Measurements from ENCODE around the gene KLC1.
"Not testable (repeated sequence)": the region's sequence is repeated elsewhere in the genome, so short reads cannot be mapped to it uniquely, and the experiment has no call there.

KLC1 gene

GRCh38 chr14:103691655-103692054 is 62.6 kb downstream of the KLC1 start:
- not testable (repeated sequence) for DNase-seq (ENCODE audit: low spot score)

- no peak for DNase-seq (ENCODE audit: low spot score)
Measured at GRCh38 chr14:103692159-103692558, 63.1 kb downstream of the KLC1 start.

- DNase-seq (ENCODE audit: low spot score): no peak
Measured at GRCh38 chr14:103692871-103693270, 63.9 kb downstream of the KLC1 start.

GRCh38 chr14:103693515-103693914 is 64.5 kb downstream of the KLC1 start:
- no peak for DNase-seq (ENCODE audit: low spot score)

- no peak for DNase-seq (ENCODE audit: low spot score)
Measured at GRCh38 chr14:103694572-103695026, 65.6 kb downstream of the KLC1 start.

- no peak for DNase-seq (ENCODE audit: low spot score)
Measured at GRCh38 chr14:103695296-103696069, 66.5 kb downstream of the KLC1 start.

GRCh38 chr14:103696070-103696402 is 67.0 kb downstream of the KLC1 start:
- no peak for DNase-seq (ENCODE audit: low spot score)

- peak; percentile 86 for DNase-seq (ENCODE audit: low spot score)
Measured at GRCh38 chr14:103696466-103697071, 67.6 kb downstream of the KLC1 start.

GRCh38 chr14:103697206-103697602 is 68.2 kb downstream of the KLC1 start:
- DNase-seq (ENCODE audit: low spot score): no peak

- no peak for DNase-seq (ENCODE audit: low spot score)
Measured at GRCh38 chr14:103697603-103698379, 68.8 kb downstream of the KLC1 start.

GRCh38 chr14:103698380-103699260 is 69.6 kb downstream of the KLC1 start:
- no peak for DNase-seq (ENCODE audit: low spot score)

GRCh38 chr14:103699261-103699661 is 70.2 kb downstream of the KLC1 start:
- no peak for DNase-seq (ENCODE audit: low spot score)

GRCh38 chr14:103699901-103700752 is 71.1 kb downstream of the KLC1 start:
- no peak for DNase-seq (ENCODE audit: low spot score)

GRCh38 chr14:103700753-103701490 is 71.9 kb downstream of the KLC1 start:
- no peak for DNase-seq (ENCODE audit: low spot score)

GRCh38 chr14:103702095-103702494 is 73.1 kb downstream of the KLC1 start:
- DNase-seq (ENCODE audit: low spot score): no peak

- no peak for DNase-seq (ENCODE audit: low spot score)
Measured at GRCh38 chr14:103702497-103703432, 73.8 kb downstream of the KLC1 start.

- DNase-seq (ENCODE audit: low spot score): no peak
Measured at GRCh38 chr14:103703433-103704385, 74.7 kb downstream of the KLC1 start.

GRCh38 chr14:103704708-103705107 is 75.7 kb downstream of the KLC1 start:
- no peak for DNase-seq (ENCODE audit: low spot score)

Measured in AG08396 (cell line).